GM03348 (cell line): ENCODE measurements around the gene RHOU.
A peak's percentile ranks its signal among the peaks of the same experiment; 100 is the strongest.
"Not testable (repeated sequence)": the region's sequence is repeated elsewhere in the genome, so short reads cannot be mapped to it uniquely, and the experiment has no call there.

ENCODE experiments used
- DNase-seq: peaks from one replicate; pipeline ENCODE4 v3.0.0; 2012; ENCODE audit warnings: low spot score

RHOU gene

GRCh38 chr1:228760979-228761378 is 25.7 kb downstream of the RHOU start:
- no peak for DNase-seq

GRCh38 chr1:228763561-228763960 is 28.3 kb downstream of the RHOU start:
- DNase-seq, result no peak

DNA sequence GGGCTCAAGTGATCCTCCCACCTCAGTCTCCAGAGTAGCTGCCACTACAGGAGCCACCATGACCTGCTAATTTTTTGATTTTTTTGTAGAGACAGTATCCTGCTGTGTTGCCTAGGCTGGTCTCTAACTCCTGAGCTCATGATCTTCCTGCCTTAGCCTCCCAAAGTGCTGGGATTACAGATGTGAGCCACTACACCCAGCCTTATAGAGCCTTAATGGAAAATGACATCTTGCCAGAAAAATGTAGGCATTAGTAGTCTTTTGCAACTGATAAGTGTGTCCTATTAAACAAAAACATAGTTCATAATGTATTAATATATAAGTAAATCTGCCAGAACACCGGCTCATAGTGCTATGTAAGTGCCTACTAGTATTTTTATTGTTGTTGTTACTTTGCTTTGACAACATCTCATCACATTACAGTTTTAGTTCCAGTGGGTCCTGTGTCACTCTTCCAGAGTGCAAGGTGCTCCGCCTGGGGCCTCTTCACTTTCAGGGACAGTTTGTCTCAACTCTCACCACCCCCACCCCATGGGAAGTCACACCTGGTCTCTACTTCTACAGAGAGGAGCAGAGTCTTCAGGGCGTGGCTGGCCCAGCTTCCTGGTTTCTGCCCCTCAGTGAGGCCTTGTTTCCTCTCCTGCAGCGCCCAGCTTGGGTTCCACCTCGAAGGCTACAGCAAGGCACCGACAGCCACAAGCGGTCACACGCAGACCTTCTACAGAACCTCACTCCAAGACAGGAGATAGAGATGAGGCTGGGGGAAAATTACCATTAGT is 30.1 kb downstream of the RHOU start:
- no peak for DNase-seq

- no peak for DNase-seq
Observed at GRCh38 chr1:228766788-228767187, 31.5 kb downstream of the RHOU start.

- no peak for DNase-seq
Observed at GRCh38 chr1:228767636-228768354, 32.5 kb downstream of the RHOU start.

DNA sequence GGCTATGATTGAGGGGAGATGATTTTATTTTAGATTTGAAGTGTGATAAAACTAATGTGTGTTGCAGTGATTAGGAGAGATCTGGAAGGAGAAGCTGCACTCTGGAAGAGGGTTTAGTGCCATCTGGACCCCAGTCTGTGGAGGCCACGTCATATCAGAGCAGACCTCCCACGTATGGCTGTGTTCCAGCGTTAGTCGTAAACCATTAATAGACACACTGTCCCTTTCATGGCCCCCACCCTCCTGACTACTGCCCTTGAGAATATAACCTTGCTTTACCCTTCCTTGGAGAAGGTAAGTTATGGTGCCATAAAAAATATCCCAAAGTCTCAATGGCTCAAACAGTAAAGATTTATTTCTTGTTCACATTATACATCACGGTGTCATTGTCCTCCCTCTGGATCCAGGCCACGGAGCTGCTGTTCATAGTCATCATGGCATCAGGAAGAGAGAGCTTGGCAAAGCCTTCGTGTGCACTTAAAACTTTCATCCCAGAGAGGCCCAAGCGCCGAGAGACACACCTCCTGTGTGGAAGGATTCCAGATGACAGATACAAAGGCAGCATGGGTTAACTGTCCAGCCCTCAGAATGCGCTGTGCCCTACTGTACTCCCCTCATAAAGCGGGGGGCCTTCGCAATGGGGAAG is 33.2 kb downstream of the RHOU start:
- no peak for DNase-seq

GRCh38 chr1:228770779-228771223 is 35.5 kb downstream of the RHOU start:
- no peak for DNase-seq

DNA sequence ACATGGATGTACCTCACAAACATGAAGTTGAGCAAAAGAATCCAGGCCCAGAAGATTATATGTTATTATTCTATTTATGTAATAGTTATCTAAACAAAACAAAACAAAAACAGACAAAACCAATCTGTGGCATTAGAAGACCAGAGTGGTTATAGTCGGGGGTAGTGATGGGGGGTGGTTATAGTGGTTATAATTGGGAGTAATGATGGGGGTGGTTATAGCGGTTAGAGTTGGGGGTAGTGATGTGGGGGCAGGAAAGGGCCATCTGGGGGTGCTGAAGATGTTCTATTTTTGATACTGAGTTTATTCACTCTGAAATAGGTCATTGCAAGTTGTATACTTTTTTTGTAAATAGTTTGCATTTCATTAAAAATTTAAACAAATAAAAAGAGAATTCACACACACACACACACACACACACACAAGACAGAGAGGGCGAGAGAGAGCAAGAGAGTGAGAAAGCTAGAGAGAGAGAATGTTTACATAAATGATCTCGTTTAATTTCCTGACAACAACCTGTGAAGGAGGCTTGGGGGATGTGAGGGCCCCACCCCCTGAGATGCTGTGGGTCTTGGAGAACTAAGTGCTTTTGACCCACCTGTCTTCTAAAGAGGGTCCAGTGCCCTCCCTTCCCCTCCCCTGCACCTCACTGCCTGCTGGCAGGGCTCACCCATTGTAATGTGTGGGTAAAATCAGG is 37.4 kb downstream of the RHOU start:
- DNase-seq, result no peak

- not testable (repeated sequence) for DNase-seq
Observed at GRCh38 chr1:228775946-228776345, 40.7 kb downstream of the RHOU start.

DNA sequence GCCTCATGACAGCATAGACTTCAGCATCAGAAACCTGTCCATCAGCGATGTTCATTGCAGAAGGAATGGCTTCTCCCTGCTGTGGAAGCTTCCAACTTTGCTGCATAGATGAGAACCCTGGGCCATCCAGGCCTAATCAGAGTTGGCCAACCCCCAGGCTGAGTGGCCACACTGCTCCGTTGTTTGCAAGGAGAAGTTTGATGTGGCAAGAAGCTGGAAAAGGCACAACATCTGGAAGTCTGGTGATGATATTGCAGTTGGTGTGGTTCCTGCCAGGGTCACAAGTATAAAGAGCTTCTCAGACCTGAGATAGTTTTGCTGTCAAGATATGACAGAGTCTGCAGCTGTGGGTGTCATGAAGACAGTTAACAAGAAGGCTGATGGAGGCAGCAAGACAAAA is 41.2 kb downstream of the RHOU start:
- DNase-seq, result no peak

- no peak for DNase-seq
Observed at GRCh38 chr1:228777236-228777635, 42.0 kb downstream of the RHOU start.

DNA sequence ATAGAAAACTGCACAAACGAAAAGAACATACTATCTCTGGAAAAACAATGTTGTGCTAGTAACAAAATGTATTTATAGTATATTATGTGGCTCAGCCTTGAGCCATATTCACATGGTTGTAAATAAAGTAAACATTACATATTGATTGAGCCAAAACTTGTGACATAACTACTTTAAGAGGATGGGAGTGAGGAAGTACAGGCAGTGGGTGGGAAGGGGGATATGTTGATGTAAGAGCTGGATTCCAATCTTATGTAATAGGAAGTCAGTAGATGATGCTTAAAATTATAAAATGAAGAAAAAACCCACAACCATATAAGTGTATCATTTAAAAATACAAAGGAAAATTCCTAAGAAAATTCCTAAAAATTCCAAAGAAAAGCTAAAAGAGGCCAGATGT is 42.7 kb downstream of the RHOU start:
- no peak for DNase-seq

- DNase-seq, result no peak
Observed at GRCh38 chr1:228778466-228778865, 43.2 kb downstream of the RHOU start.

DNA sequence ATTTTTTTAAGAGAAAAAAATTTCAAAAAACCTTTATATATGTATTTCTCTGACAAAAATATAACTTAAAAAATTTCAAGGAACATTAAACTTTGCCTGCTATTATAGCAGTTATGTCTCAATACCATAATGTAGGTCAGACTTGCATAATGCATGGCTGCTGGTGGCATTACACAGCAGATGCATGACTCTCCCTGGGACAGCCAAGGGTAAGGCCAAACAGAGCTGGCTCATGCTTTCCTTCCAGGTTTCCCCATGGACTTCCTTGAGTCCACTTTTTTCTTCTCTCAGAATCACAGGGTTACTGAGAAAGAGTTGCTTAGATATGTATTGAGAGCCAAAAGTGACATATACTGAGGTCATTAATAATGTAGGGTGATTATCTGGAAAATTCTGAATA is 43.7 kb downstream of the RHOU start:
- no peak for DNase-seq

DNA sequence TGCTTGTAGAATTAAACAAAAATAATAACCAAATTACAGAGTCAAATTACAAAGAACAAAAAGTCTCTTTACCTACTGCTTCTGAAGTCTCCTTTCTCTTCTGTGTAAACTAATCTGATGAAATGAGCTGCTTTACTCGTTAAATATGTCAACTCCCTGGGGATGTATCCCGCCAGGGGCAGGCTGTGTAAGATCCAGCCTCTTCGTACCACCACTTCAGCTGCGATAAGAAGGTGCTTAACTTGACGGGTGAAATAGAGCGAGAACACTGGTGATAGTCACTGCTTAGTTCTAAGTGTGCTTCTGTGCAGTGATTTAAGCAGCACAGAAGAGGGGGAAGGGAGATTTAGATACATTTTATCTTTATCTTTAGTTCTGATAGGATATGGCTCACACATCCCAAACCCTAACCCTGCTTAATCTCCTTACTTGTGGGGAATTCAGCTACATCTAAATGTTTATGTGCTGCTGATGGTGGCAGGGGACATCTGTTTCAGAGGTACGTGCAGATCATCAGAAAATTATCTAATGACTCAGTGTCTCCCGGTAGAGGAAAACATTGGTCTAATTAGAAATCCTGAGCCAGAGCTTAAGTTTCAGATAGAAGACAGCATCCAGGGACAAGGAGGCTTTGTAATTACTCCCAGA is 46.0 kb downstream of the RHOU start:
- DNase-seq, result peak; percentile 18

GRCh38 chr1:228781809-228782661 is 46.8 kb downstream of the RHOU start:
- no peak for DNase-seq

- no peak for DNase-seq
Observed at GRCh38 chr1:228782662-228783417, 47.6 kb downstream of the RHOU start.

DNA sequence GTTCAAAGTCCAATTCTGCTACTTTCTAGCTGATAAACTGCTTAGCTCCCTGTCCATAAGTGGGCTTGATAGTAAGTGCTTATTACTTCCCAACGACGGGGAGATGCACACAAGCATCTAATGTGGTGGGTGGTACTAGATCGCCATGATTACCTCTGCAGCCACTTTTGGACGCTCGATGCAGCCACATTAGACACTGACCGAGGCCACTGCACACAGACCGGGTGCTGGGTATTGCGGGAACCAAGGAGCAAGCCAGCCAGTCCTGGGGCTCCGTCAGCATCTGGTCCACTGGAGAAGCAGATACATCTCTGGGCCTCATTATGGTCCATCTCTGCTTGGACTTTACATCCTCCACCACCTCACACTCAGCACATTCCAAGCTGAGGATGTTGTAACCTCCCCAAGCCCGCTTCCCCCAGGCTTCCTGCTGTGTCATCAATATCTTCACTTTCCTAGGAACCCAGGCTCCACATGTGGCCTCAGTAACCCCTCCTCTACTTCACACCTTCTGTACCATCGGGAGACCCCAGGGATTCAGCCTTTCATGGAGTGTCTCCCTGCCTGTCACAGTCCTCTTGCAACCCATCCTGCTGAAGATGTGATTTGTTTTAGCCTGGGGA is 48.2 kb downstream of the RHOU start:
- no peak for DNase-seq

DNA sequence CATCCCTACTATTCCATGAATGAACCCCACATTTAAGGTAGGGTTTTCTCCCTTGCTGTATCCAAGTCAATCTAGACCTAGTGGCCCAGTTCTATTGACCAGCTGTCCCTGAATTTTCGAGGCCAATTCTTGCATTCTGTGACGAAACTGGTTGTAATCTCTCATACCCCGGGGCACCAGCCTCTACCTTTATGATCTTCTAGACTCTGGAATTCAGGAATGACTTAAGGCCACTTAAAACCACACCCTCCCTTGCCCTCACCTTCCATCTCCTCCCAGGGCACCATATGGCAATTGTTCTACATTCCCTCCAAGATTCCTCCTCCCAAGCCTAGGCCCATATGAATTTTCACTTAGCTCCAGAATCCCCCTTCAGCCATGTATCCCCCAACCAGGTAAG is 48.9 kb downstream of the RHOU start:
- no peak for DNase-seq
